HT-29 (cell line): ENCODE data around the gene CALM1. TPM values are rescaled to one million over a fixed set of nuclear protein-coding genes. Genes with fewer than 3 reads are reported as not detected.
A peak's percentile ranks its signal among the peaks of the same experiment; 100 is the strongest.
"Not testable (repeated sequence)": the region's sequence is repeated elsewhere in the genome, so short reads cannot be mapped to it uniquely, and the experiment has no call there.

ENCODE experiments used
- DNase-seq: peaks from one replicate; pipeline ENCODE4 v3.0.0-alpha.2; 2015; ENCODE audit warnings: low spot score
- total RNA-seq: library from RNA; depleted of rRNA; stranded (reverse); fragments of >200 nt; shearing (Covaris generic); gene quantifications from 2 replicates; pipeline ENCODE4 v1.2.3, GENCODE V29; 2014

The CALM1 gene
- total RNA-seq, 1 experiment from 2014 or later = 752 TPM

DNA sequence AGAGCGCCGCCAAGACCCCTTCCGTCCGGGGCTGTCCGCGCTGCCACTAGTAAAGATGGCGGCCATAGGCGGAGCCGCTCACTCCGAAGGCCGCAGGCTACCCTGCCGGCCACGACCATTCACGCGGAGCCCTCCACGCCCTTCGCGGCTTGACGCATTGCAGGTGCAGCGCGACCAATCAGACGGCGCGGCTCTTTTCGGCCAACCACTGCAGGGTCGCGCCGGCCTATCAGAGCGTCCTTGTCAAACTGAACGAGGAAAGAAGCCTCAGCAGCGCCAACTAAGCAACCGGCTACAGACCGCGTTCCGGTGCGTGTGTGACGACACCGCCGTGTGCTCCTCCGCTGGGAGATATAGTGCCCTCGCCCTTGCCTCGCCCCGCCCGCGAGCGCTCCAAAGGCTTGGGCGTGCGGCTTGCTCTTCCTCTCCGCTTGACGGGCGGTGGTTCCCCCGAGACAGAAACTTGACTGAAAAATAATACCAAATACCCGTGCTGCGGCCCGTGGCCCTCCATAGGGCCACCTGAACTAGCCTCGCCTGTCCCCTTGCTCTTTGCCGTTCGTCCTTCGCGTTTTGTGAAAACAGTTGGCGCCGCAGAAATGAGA lies 13.6 kb upstream of the CALM1 start:
- peak; percentile 96 for DNase-seq

DNA sequence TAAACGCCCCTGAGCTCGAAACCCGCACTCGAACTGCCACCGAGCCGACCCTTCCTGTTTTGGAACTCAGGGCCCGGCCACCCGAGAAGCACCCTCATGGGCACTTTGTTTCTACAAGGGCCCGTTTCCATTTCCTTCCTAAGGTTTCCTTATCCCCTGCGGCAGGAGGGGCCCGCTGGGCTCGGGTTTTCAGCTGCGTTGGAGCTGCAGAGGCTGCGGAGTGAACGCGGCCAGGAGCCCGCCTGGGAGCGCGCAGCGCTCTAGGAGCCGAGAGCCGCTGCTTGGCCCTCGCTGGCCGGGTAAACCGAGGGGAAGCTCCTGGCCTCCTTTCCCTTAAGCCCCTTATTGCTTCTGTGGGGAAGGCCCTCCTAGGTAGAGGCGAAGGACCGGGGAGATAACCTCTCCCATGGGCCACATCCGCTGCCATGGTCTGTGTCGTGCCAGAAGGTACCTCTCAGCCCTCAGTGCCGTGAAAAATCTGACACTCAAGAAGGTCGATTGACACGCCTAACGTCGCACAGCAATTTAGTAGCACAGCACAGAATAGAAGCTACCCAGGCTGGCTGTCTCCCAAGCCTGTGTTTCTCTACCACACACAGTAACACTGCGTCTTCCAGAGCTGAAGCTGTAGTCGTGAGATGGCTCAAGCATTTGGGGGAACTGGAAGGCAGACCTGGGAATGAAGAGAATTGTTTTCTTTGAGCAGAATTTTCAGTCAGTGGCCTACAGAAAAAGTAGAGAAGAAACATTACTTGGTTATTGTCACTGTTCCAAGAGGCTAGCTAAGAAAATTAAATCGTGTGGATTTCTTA lies 12.9 kb upstream of the CALM1 start:
- peak; percentile 55 for DNase-seq

DNA sequence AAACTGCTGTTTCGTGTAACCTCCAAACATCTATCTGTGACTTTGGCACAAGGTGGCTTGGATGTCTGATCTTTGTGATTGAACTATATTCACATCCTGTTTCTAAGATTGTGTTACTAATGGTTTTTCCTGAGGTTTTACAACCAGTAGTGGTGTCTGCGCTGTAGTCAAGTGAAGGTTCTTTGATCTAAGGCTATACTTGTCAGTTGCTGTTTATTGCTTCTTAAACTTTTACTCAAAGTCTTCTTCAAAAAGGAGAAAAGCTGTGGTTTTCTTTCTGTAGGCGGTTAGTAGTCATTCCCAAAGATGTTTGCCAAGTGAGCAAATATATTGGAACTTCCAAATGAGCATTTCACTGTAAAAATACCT lies 12.3 kb upstream of the CALM1 start:
- no peak for DNase-seq

DNA sequence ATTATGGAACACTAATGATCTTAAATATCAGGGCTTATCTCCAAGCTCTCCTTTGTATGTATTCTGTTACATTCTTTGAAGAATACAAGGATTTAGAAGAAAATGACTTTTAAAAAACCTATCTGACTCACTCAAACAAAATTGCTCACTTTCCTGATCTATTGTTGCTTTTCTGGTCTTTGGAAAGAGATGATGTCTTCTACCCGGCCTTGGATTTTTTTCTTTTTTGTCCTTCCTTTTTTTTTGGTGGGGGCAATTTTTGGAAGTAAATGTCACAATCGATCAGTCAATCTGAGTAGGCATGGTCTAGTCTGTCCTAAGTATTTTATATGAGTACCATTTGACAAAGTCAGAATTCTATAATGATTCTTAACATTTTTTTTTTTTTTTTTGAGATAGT lies 10.5 kb upstream of the CALM1 start:
- no peak for DNase-seq

DNA sequence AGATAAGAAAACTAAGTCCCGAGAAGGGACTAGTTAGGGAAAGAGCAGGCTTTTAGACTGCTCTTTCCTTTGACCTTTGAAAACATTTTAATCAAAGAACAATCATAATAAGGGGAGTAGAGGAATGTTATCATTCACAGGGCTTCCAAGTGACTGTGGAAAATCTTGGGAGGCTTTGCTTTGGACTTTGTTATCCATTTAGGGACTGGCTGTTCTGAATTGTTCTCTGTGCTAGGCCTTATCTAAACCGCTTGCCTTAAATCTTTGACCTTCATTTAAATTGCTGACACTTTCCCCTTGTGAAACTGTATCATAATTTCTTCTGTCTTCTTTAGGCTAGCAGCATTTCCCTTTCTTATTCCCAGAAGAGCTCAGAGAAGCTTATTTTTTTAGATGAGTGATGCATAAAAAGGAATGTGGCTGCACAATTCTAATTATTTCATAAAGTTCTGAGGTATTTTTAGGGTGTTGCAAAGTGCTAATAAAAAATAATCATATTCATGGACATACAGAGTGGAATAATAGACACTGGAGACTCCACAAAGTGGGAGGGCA lies 9.5 kb upstream of the CALM1 start:
- DNase-seq = no peak

DNA sequence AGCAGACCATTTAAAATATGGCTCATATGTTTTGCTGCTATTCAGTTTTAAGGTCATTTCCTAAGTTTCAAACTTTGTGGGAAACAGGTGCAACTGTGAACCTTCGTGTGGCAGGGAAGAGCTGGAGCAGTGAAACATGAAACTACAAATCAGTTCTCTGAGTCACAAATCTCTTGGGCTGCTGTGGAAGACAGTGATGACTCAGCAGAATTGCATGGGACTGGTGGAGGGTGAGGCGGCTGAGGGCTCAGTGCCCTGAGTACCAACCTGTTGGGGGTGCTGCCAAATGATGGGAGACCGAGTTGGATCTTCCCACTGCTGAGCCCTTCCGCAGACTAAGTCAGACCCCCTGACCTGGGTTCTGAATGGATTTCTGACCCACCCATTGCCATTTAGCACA lies 8.4 kb upstream of the CALM1 start:
- DNase-seq = no peak

DNA sequence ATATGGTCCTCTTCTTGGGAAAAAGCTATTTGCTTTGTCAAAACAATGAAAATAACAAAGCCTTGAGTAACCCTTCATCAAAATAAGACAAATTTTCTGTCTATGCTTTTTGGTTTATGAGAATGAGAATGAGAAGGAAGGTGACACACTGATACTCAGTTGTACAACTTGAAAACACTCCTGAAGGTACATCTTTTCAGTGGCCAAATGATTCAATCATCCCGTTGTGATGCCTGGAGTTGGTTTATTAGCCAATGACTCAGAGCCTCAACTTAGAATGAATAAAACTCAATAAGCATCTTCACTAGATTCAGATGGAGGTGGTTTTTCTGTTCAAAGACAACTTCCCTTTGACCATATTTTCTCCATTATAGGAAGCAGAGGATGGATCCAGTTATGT lies 7.8 kb upstream of the CALM1 start:
- no peak for DNase-seq

DNA sequence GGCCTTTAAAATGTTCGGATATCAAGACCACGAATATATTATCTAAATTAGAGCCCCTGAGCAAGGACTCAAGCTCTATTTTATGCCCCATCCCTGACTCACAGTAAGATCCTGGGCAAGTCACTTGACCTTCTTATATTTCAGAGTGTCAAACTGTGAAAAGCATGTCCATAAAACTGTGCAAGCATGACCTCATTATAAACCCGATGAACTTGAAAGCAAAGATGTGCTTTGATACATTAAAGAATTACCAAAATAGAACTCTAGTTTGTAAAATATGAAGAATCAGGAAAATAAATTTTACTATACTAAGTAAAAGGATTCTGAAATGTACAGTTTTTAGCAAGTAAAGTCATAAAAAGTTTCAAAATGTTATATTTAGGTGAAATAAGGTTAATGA lies 2.9 kb upstream of the CALM1 start:
- no peak for DNase-seq

DNA sequence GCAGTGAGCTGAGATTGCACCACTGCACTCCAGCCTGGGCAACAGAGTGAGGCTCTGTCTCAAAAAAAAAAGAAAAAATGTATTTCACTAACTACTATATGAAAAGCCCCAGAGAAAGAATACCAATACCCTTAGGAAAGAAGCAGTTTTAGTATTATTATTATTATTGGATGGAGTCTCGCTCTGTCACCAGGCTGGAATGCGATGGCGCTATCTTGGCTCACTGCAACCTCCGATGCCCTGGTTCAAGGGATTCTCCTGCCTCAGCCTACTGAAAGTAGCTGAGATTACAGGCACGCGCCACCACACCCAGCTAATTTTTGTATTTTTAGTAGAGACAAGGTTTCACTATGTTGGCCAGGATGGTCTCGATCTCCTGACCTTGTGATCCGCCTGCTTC lies 2.0 kb upstream of the CALM1 start:
- not testable (repeated sequence) for DNase-seq

DNA sequence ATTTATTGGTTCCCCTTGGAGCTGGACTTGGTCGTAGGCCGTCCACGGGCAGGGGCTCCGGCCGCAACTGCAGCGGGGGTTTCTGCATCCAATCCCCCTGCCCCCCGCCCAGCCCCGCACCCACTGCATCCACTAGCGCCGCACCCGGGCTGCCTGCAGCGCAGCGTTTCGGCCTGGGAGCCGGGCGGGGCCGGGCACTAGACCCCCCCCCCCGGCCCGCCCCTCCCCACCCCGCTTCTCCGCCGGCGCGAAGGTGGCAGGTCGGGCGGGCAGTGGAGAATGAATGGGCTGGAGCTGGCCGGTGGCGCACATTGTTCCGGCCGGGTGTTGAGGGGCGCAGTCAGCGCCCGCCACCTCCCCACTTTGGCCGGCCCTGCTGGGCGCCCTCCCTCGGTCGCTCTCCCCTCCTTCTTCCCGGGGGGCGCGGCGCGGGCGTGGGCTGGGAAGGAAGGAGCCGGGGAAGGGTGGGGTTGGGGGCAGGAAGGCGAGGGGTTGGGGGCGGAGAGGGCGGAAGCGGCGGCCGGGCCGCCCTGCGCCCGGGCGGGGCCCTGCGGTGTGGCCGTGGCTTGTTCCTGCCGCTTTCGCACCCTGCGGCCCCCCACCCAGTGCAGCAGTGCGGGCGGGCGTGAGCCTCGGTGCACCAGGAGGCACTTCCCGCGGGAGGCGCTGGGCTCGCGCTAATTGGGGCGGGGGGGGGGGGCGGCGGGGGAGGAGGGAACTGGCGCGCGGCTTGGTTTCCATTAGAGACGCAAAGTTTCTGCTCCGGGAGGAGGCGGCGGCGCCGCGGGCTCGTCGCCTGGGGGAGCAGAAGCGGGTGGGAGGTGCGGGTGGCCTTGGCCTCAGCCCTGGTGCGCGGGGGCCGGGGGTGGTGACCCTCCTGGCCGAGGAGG lies 841 bp downstream of the CALM1 start:
- peak; percentile 39 for DNase-seq

DNA sequence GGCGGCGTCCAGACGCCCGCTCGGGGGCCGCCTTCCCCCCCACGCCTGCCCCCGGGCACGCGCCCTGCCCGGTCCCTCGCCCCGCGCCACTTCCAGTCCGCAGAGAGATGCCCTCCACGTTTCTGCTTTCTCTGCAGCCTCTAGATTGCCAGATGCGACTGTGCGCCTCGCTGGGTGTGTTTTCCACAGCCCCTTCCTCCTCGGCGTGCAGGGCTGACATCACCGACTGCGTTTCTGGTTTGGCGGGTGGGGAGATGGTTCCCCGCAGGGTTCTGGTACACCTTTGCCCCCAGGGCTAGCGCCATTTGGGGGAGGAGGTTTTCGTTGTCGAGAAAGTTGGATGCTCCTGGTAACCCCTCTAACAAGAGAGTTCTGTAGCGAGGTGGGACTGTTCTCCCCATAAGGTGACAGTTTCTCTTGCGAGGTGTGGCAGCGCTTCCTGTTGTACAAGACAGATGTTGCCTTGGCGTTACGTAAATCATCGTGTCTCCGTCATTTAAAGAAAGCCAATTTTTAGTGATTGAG lies 1.5 kb downstream of the CALM1 start:
- DNase-seq = peak; percentile 37

DNA sequence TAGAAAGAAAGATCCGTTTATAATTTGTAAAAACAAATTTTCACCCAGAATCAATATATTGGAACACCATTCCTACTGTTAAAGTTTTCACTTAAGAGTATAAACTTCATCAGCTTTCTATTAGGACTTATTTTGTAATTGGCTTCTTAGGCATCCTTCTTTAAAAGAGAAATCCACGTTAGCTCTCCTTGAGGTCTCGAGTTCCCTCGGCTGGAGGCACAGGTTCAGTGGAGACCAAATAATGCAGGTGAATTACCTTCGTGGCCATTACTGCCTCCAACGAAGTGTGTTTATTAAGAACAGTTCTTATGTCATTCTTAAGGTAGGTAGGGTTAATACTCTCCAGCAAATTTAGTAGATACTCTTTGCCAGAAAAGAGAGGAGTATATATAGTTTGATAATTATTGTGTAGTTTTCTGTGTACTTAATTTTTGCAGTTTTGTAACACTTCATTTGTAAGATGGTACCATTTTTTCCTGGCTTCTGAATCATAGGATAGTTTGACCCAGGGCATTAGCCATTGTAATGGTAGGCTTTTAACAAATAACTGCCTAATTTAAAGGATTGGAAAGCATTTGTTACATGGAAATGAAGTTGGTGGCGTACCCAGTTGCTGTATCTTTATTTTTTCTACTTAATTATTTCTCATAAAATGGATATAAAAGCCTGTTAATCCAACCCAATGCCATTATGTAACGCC lies 2.2 kb downstream of the CALM1 start:
- DNase-seq = no peak

DNA sequence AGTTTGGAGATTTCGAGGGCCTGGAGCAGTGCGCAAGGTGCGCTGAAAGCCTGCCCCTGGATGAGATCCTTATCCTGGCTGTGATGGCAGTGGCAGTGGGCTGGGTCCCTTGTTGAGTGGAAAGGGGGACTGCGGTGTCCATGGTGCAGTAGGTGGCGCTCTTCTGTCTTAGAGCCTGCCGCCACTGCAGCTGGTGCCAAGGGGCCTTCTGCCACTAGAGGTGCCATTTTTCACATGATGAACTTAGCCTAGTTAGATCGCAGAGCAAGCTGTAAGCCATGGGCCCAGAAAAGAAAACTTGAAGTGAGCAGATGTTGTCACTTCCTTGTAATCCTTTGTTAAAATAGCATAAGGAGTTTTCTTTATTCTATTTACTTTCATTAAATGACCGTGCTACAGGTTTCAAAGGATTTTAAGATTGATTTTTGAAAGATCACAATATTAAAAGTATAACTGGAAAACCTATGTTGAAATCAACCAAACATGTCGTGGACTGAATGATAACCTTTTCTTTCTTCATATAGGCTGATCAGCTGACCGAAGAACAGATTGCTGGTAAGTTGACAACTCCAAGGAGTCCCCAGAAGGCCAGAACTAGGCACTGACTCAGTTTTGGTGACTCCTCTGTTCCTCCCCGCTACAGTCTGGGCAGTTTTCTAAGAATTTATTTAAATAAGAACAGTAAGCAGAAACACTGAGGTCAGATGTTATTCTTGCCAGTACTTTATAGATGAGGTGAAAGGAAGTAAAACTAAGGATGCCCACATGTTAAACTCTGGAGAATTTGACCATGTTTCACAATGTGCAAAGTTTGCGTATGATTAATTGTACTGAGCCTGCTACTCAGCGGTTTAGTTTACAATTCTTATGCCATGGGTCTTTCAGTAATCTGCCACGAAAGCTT lies 3.0 kb downstream of the CALM1 start:
- peak; percentile 90 for DNase-seq

DNA sequence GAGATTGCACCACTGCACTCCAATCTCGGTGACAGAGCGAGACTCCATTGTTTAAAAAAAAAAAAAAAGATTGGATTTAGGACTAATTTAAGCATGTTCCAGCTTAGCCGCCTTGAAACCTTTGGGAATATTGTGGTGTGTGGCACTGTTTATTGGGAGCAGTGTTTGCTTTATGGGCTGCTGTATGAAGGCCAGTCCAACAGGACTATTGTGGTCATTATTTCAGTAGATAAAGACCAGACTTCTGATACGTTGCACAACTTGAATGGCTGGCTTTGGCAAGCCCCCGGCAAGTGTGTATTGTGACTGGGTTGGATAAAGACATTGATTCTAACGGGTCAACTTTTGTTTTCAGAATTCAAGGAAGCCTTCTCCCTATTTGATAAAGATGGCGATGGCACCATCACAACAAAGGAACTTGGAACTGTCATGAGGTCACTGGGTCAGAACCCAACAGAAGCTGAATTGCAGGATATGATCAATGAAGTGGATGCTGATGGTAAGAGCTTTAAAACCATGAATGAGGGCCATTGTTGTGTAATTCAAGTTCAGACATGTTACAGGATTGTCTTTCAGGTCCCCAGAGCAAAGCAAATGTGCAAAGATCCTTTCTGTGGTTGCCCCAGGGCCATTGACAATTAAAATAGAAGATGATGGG lies 4.2 kb downstream of the CALM1 start:
- DNase-seq = no peak

DNA sequence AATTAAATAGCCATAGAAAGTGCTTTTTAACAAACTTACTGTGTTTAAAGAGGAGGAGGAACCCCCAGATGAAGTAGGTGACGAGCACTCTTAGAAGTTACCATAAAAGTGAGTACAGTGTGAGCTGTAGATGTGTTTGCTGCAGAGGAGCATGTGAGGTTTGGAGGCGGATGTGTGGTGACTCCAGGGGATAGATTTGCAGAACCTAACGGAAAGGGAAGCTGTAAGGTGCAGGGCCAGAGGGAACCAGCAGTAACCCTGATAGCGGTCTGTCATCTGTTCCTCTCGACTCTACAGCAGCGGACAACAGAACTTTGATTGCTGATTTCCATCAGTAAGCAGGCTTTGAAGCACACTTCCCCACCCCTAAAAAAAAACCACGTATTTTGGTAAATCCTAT lies 5.2 kb downstream of the CALM1 start:
- DNase-seq = no peak

DNA sequence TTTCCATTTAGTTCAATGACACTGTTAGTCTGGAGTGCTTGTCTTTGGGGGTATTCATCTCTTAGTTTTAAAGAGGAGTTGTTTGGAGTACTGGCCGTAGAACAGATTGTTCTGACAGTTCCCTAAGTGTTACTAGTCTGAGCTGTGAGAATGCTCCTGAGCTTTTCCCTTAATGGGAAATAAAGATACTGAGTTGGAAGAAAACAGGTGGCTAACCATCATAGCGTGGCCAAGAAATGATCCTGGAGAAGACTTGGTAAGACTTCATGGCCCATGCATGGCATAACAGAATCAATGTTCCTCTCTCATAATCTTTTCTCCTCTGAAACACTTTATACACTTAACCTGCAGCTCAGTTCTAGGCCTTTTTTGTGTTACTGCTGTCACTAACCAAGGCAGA lies 6.2 kb downstream of the CALM1 start:
- no peak for DNase-seq

DNA sequence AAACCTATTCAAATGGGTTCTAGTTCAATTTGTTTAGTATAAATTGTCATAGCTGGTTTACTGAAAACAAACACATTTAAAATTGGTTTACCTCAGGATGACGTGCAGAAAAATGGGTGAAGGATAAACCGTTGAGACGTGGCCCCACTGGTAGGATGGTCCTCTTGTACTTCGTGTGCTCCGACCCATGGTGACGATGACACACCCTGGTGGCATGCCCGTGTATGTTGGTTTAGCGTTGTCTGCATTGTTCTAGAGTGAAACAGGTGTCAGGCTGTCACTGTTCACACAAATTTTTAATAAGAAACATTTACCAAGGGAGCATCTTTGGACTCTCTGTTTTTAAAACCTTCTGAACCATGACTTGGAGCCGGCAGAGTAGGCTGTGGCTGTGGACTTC lies 8.3 kb downstream of the CALM1 start:
- no peak for DNase-seq

DNA sequence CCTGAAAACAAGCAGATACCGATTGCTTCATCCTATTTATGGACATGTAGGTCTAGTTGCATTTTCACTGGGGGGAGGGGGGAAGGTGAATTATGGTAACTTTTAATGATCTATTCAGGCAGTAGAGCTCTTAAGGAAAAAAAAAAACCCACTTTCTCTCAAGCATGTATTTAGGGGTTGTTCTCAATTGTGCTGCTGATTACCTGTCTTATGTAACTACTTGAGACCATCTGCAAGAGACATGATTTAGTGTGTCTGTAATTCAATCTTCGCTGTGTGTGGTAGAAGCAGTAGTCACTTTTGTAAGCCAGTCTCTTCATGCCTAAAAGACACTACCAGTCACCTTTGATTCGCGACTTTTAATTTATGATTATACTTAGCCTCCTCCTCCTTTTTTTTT lies 8.9 kb downstream of the CALM1 start:
- no peak for DNase-seq

DNA sequence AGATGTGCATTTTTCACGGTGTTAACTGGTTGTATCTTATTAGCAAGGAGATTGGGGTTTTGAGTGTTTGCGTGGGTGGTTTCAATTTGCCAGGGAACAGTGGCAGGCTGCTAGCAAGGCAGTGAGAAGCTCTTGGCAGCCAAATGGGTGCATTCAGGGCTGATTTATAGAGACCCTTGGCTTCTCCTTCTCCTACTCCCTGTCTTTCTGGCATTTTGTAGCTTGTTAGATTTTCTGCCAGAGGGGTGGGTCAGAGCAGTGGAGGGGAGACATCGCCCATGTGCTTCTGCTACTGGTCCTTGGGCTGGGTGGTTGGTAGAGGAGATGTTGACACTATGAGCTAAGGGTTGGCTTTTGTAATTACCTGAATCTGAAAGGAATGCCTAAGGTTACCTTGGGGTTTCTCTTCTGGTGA lies 9.6 kb downstream of the CALM1 start:
- no peak for DNase-seq

DNA sequence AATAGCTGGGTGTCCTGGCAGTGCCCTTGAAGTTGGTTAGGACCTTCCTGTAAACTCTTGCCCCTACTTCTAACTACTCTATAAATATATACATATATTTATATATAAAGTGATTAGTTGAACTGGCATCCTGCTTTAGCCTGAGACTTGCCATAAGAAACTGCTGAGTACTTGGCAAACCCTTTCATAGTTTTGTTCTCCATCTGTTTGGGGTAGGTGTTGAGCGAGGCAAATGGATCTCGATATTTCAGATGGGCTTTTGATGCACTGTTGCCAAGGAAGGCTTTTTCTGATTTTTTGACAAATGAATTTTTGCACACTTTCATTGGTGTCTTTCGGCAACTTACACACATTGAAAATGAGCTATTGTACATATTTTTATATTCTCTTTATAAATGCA lies 10.4 kb downstream of the CALM1 start:
- DNase-seq = no peak
